Right ventricle myocardium inferior (tissue), 1 donor: Measurements from ENCODE around the gene PGAP3. TPM values are rescaled to one million over a fixed set of nuclear protein-coding genes. Genes with fewer than 3 reads are reported as not detected.

Source experiments
- ATAC-seq: fragments of 200-7000 bp; cut with Tn5 transposase; one replicate; pipeline ENCODE4 v1.9.1; 2020; ENCODE audit warnings: mild to moderate bottlenecking, moderate library complexity
- DNase-seq: peaks from one replicate; pipeline ENCODE4 v3.0.0; 2021; ENCODE audit errors: missing footprints
- intact Hi-C: fragments of 100-400 bp; cut with DNase I; formaldehyde crosslinking; loops from one replicate; pipeline ENCODE4 v1.11.0; 2022
- total RNA-seq: library from RNA; stranded (reverse); fragmentation: NEBNext Ultra II Directional; extraction: Animal tissue kit (Norgen Biotek cat#: 25700); gene quantifications from one replicate; pipeline ENCODE4 v1.2.1, GENCODE V29; 2021
- donor health status: DM: no; HTN: yes; CAD: no; lungs with severe emphysema.

The PGAP3 gene
- total RNA-seq, 1 donor from 2014 or later = 10.4 TPM

DNA sequence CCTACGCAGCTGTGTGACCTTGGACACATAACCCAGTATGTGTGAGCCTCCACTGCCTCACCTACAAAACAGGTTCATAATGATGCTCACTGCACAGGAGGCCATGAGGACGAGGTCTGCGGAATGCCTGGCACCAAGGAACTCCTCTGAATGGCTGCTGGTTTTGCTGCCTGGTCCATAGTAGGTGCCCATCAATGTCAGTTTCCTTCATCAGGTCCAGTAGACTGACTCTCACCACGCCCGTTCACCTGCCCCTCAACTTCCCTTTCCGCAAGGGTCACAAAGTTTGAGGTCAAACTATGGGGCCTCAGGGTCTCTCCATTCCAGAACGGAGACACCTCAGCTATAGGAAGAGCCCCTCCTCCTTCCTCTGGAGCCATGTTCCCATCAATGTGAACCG lies 10.8 kb downstream of the PGAP3 start:
- no peak for ATAC-seq
- no peak for DNase-seq
- intact Hi-C loops = no loop called here

GRCh38 chr17:39676198-39676819 lies 11.5 kb downstream of the PGAP3 start:
- intact Hi-C loops = no loop called here
- DNase-seq (peak; percentile 87), ATAC-seq (peak; percentile 23)

GRCh38 chr17:39675390-39676082 lies 12.3 kb downstream of the PGAP3 start:
- DNase-seq (no peak), ATAC-seq (no peak)
- intact Hi-C loops = no loop called here

- ATAC-seq = peak; percentile 35
- intact Hi-C loops = loop anchor here (5.0 kb wide), 2 partner anchors 38 to 57 kb away; partner anchors contain the start of genes MIEN1 and STARD3
- DNase-seq = no peak
Measured at GRCh38 chr17:39674702-39675389, 13.0 kb downstream of the PGAP3 start.

DNA sequence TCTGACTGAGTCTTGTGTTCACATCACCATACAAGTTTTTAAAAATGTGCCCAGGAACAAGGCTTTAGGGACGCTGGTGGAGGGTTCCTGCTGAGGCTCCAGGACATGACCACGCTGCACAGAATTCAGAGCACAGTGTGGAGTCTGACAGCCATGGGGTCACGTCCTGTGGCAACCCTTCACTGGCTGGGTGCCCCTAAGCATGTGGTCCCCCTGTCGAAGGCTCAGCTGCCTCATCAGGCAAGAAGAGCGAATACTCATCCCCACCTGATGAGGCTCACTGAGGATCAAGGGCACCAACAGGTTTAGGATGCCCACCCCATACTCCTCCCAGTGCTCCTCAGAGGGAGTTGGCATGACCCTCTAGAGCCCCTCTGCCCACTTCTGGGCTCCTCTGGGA lies 13.7 kb downstream of the PGAP3 start:
- ATAC-seq = no peak
- DNase-seq = no peak
- intact Hi-C loops = loop anchor here (5.0 kb wide), 2 partner anchors 37 to 58 kb away; partner anchors contain the start of genes MIEN1 and STARD3

GRCh38 chr17:39673335-39674081 lies 14.3 kb downstream of the PGAP3 start:
- DNase-seq = no peak

GRCh38 chr17:39672522-39673334 lies 15.1 kb downstream of the PGAP3 start:
- ATAC-seq (no peak), DNase-seq (no peak)
- intact Hi-C loops = loop anchor here (5.0 kb wide), 2 partner anchors 35 to 60 kb away; partner anchors contain the start of genes MIEN1 and STARD3

More at GRCh38 chr17:39673335-39674081, 14.3 kb downstream of the PGAP3 start:
- ATAC-seq = no peak
- intact Hi-C loops = loop anchor here (5.0 kb wide), 2 partner anchors 36 to 59 kb away; partner anchors contain the start of genes MIEN1 and STARD3

- DNase-seq = no peak
- intact Hi-C loops = loop anchor here (5.0 kb wide), 2 partner anchors 35 to 60 kb away; partner anchors contain the start of genes MIEN1 and STARD3
- peak; percentile 21 for ATAC-seq
Measured at GRCh38 chr17:39671651-39672521, 16.0 kb downstream of the PGAP3 start.

GRCh38 chr17:39670746-39671145 lies 17.1 kb downstream of the PGAP3 start:
- no peak for ATAC-seq
- intact Hi-C loops = loop anchor here (5.0 kb wide), 2 partner anchors 33 to 62 kb away; partner anchors contain the start of genes MIEN1 and STARD3
- DNase-seq = no peak

DNA sequence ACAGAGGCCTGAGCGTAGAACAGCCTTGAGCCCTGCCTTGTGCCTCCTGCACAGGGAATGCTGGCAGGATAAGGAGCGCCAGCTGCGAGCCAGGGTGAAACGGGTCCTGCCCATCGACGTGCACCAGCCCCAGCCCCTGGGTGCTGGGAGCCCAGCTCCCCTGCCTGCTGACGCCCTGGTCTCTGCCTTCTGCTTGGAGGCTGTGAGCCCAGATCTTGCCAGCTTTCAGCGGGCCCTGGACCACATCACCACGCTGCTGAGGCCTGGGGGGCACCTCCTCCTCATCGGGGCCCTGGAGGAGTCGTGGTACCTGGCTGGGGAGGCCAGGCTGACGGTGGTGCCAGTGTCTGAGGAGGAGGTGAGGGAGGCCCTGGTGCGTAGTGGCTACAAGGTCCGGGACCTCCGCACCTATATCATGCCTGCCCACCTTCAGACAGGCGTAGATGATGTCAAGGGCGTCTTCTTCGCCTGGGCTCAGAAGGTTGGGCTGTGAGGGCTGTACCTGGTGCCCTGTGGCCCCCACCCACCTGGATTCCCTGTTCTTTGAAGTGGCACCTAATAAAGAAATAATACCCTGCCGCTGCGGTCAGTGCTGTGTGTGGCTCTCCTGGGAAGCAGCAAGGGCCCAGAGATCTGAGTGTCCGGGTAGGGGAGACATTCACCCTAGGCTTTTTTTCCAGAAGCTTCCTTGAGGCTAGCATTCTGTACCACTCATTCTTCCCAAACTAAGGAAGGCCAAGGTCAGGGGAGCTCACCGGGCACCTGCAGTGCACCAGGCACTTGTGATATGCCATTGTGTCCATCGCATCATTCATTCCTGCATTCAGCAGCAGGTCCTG lies 17.7 kb downstream of the PGAP3 start:
- intact Hi-C loops = loop anchor here (5.0 kb wide), 3 partner anchors 32 to 62 kb away; partner anchors contain the start of genes ERBB2, MIEN1 and STARD3
- DNase-seq (no peak), ATAC-seq (no peak)

- intact Hi-C loops = loop anchor here (5.0 kb wide), 1 partner anchor 34 kb away; the partner anchor contains the start of gene ERBB2
- DNase-seq (peak; percentile 92), ATAC-seq (no peak)
Measured at GRCh38 chr17:39667945-39668924, 19.6 kb downstream of the PGAP3 start, which contains the start of gene PNMT. TSS of gene PNMT (plus strand) at chr17:39668453. CDS start at chr17:39668476, 23 bp downstream.

- DNase-seq = peak; percentile 75
- ATAC-seq = peak; percentile 15
- intact Hi-C loops = loop anchor here (5.0 kb wide), 1 partner anchor 35 kb away; the partner anchor contains the start of gene ERBB2
Measured at GRCh38 chr17:39667262-39667944, 20.5 kb downstream of the PGAP3 start.

DNA sequence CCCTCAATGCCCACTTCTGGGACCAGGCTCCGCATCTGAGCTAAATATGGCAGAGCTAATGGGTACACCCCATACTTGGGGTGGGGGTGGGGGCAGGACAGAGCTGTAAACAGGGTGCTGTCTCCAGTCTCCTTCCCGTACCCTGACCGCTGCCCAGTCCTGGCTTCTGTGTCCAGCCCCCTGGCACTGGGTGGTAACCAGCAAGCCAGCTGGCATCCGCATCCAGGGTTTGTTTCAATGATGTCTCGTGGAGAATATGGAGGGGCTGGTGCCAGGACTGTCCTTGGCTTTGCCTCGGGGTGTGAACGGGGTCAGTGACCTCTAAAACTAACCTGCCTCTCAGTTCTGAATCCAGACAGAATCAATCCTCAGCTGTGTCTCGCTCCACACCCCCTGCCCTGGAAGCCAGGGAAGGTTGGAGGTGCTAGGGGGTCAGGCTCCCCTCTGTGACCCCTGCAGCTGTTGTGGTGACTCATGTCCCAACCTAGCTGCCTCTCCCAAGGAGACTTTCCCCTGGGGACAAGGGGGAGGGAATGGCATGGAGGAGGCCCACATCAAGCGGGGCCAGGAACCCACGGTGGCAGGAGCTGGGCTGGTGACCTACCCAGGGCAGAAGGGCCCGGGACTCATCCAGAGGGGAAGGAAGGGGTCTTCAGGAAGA lies 21.1 kb downstream of the PGAP3 start:
- DNase-seq (peak; percentile 79), ATAC-seq (peak; percentile 55)
- intact Hi-C loops = loop anchor here (5.0 kb wide), 1 partner anchor 36 kb away; the partner anchor contains the start of gene ERBB2
